ENCODE data around the gene CREB5. TPM values are rescaled to one million over a fixed set of nuclear protein-coding genes. Genes with fewer than 3 reads are reported as not detected.

CREB5 gene
- total RNA-seq, 1 experiment from 2014 or later, result 0.49 TPM

DNA sequence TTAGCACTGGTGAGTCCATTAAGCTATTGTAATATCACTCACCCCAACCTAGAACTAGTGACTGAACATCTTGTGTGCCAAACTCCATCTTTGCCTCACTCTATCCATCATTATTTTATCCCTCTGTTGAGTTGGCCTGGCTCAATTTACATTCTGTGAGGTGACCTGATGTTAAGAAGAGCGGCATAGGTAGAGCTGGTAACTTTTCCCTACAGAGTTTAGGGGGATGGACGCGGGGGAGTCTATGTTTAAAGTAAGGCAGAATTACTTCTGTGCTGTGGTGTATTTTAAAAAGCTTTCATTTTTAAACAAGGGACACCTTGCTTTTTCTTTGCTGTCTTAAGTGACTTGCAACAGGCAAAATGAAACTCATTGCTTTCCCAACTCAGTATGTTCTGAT lies 186.3 kb downstream of the CREB5 start (continued):
- TF ChIP-seq ZNF274 (IDR thresholded peaks at IDR 0.05; ENCODE audit: low read depth, low read length), result no peak
- TF ChIP-seq TCF7L2 (IDR thresholded peaks at IDR 0.05; ENCODE audit: borderline replicate concordance, extremely low read depth, insufficient read depth, insufficient read length), result no peak

DNA sequence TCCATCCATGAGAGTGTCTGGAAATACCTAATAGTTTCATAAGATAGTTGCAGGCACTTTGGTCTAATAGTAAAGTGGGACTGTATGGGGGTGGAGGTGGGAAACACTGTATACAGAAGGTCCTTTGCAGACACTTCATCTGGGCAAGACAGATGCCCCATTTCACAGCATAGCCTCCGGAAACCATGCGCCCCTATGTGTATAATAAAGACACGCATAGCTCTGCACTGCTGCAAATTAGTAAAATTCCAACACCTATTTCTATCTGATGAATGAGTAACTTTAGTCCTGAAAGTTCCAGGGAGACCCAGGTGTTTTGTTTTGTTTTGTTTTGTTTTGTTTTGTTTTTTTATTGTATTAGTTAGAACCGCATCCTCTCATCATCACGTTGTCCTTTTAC lies 187.1 kb downstream of the CREB5 start:
- no peak for DNase-seq (ENCODE audit: low read depth, low spot score)
- RAD21 ChIA-PET (ENCODE audit: low non-redundant PET in 1 of 2, low total read pairs in 2 of 2, uncharacterized antibody in 2 of 2, unreplicated experiment in 2 of 2), result no interaction called here
- no peaks in the 10 kb centered on the region for H3K36me3 ChIP-seq (ENCODE audit: control insufficient read depth in 1 of 2, insufficient read depth in 2 of 2, low read length in 2 of 2)
- no peak overlapping the region for H3K4me2 ChIP-seq (ENCODE audit: low read length)
- no peak overlapping the region for H3K9ac ChIP-seq (ENCODE audit: low read length)
- H3K4me1 ChIP-seq (ENCODE audit: control insufficient read depth in 1 of 2, insufficient read depth in 2 of 2, low read length in 2 of 2), result no peaks in the 10 kb centered on the region
- H2AFZ ChIP-seq (ENCODE audit: low read depth, low read length, poor library complexity, severe bottlenecking), result no peak overlapping the region
- CTCF ChIA-PET, result no interaction called here
- intact Hi-C loops (cut with micrococcal nuclease), result no loop called here
- H3K4me3 ChIP-seq (replicated peaks in 1 of 2; ENCODE audit: low read depth in 1 of 2, low read length in 2 of 2), result no peak overlapping the region
- POLR2A ChIA-PET, result no interaction called here
- H4K20me1 ChIP-seq (ENCODE audit: insufficient read depth), result no peaks in the 10 kb centered on the region
- H3K79me2 ChIP-seq (ENCODE audit: insufficient read depth, low read length), result no peaks in the 10 kb centered on the region
- no peaks in the 10 kb centered on the region for H3K9me2 ChIP-seq (ENCODE audit: insufficient read depth)
- no TSS peak for BruUV-seq (replicated peaks)
- no peaks in the 10 kb centered on the region for H3K9me3 ChIP-seq (ENCODE audit: control insufficient read depth in 1 of 2, insufficient read depth in 1 of 2, low read depth in 1 of 2, low read length in 2 of 2)
- H3K27me3 ChIP-seq (ENCODE audit: insufficient read depth, low read length), result peaks cover 10% of the 10 kb centered on the region
- no peak overlapping the region for H3K27ac ChIP-seq (ENCODE audit: low read depth, low read length)
- no peak for ATAC-seq
- TF ChIP-seq, protein P1, sequence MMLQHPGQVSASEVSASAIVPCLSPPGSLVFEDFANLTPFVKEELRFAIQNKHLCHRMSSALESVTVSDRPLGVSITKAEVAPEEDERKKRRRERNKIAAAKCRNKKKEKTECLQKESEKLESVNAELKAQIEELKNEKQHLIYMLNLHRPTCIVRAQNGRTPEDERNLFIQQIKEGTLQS (IDR thresholded peaks at IDR 0.05), result no peak
- no peak for TF ChIP-seq EZH2 (IDR thresholded peaks at IDR 0.05)
- no peak for TF ChIP-seq YY1 (IDR thresholded peaks at IDR 0.05; ENCODE audit: extremely low read depth, insufficient replicate concordance, low read depth, low read length)
- TF ChIP-seq RAD21 (IDR thresholded peaks at IDR 0.05; ENCODE audit: low read depth), result no peak
- TF ChIP-seq JUND (IDR thresholded peaks at IDR 0.05), result no peak
- no peak for TF ChIP-seq ELF1 (IDR thresholded peaks at IDR 0.05; ENCODE audit: borderline replicate concordance, low read depth)
- TF ChIP-seq EZH2phosphoT487 (IDR thresholded peaks at IDR 0.05; ENCODE audit: borderline replicate concordance), result no peak
- TF ChIP-seq POLR2A (IDR thresholded peaks at IDR 0.05; ENCODE audit: borderline replicate concordance, extremely low read depth, insufficient read depth, insufficient read length), result no peak
- TF ChIP-seq SRF (IDR thresholded peaks at IDR 0.05; ENCODE audit: low read depth), result no peak
- TF ChIP-seq, protein P2, sequence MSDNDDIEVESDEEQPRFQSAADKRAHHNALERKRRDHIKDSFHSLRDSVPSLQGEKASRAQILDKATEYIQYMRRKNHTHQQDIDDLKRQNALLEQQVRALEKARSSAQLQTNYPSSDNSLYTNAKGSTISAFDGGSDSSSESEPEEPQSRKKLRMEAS (IDR thresholded peaks at IDR 0.05), result no peak
- no peak for TF ChIP-seq TCF7L2 (IDR thresholded peaks at IDR 0.05; ENCODE audit: borderline replicate concordance, extremely low read depth, insufficient read depth, insufficient read length)
- TF ChIP-seq FOSL1 (IDR thresholded peaks at IDR 0.05; ENCODE audit: low read depth), result no peak
- TF ChIP-seq SP1 (IDR thresholded peaks at IDR 0.05; ENCODE audit: low read depth), result no peak
